Neuronal stem cell (in vitro differentiated cells): ENCODE results near the gene GOLGA6D. TPM values are rescaled to one million over a fixed set of nuclear protein-coding genes. Genes with fewer than 3 reads are reported as not detected.
"Not testable (repeated sequence)": the region's sequence is repeated elsewhere in the genome, so short reads cannot be mapped to it uniquely, and the experiment has no call there.

ENCODE experiments used
- DNase-seq: peaks from one replicate; pipeline ENCODE4 v3.0.0-alpha.2; 2013; ENCODE audit warnings: low spot score
- H2AFZ ChIP-seq: one replicate; pipeline ENCODE4 v1.6.1; 2013; ENCODE audit warnings: mild to moderate bottlenecking, low read length, inconsistent platforms
- H2AK5ac ChIP-seq: 2 replicates; pipeline ENCODE4 v1.6.1; 2013; ENCODE audit warnings: low read depth, mild to moderate bottlenecking, inconsistent platforms, low read length, moderate library complexity, mixed read lengths
- H2BK120ac ChIP-seq: 2 replicates; pipeline ENCODE4 v1.6.1; 2013; ENCODE audit warnings: low read depth, mild to moderate bottlenecking, inconsistent platforms, low read length, moderate library complexity, mixed read lengths
- H2BK12ac ChIP-seq: one replicate; pipeline ENCODE4 v1.6.1; 2013; ENCODE audit warnings: low read length, inconsistent platforms
- H2BK15ac ChIP-seq: 2 replicates; pipeline ENCODE4 v1.6.1; 2013; ENCODE audit warnings: mild to moderate bottlenecking, low read length, inconsistent platforms, mixed read lengths
- H2BK5ac ChIP-seq: one replicate; pipeline ENCODE4 v1.6.1; 2013; ENCODE audit warnings: inconsistent platforms, mild to moderate bottlenecking, low read length, moderate library complexity
- H3K14ac ChIP-seq: one replicate; pipeline ENCODE4 v1.6.1; 2013; ENCODE audit warnings: low read length, inconsistent platforms
- H3K18ac ChIP-seq: 2 replicates; pipeline ENCODE4 v1.6.1; 2013; ENCODE audit warnings: low read length, inconsistent platforms
- H3K23ac ChIP-seq: 2 replicates; pipeline ENCODE4 v1.6.1; 2013; ENCODE audit warnings: low read depth, mild to moderate bottlenecking, mixed read lengths, low read length, inconsistent platforms; ENCODE audit not compliant: poor library complexity
- H3K27ac ChIP-seq: replicated peaks from 3 replicates; pipeline ENCODE4 v1.5.1; 2013; ENCODE audit warnings: low read length, inconsistent platforms
- H3K27me3 ChIP-seq, 3 experiments: 2 replicates each; pipeline ENCODE4 v1.6.1; 2013; ENCODE audit warnings: low read length in 3 of 3, mild to moderate bottlenecking in 2 of 3, inconsistent platforms in 1 of 3, low read depth in 1 of 3, mixed read lengths in 1 of 3, moderate library complexity in 1 of 3; ENCODE audit not compliant: control insufficient read depth in 3 of 3, insufficient read depth in 3 of 3
- H3K36me3 ChIP-seq, 2 donors: replicated peaks in 1 of 2; 2 replicates each; pipeline ENCODE4 v1.6.1; 2013; ENCODE audit warnings: low read length in 2 of 2; ENCODE audit not compliant: control insufficient read depth in 2 of 2, insufficient read depth in 2 of 2
- H3K4ac ChIP-seq: 2 replicates; pipeline ENCODE4 v1.6.1; 2013; ENCODE audit warnings: inconsistent platforms, mild to moderate bottlenecking, low read length, moderate library complexity
- H3K4me1 ChIP-seq, 2 donors: 1 replicate in 1 of 2; 2 replicates in 1 of 2; pipeline ENCODE4 v1.6.1; 2013; ENCODE audit warnings: low read length in 2 of 2, low read depth in 1 of 2; ENCODE audit not compliant: control insufficient read depth in 2 of 2, insufficient read depth in 1 of 2
- H3K4me2 ChIP-seq: one replicate; pipeline ENCODE4 v1.6.1; 2013; ENCODE audit warnings: mild to moderate bottlenecking, low read length, inconsistent platforms; ENCODE audit not compliant: insufficient read depth, poor library complexity, severe bottlenecking
- H3K4me3 ChIP-seq, 2 donors: 2 replicates each; pipeline ENCODE4 v1.5.1; 2013; ENCODE audit warnings: low read length in 2 of 2, mild to moderate bottlenecking in 2 of 2, inconsistent platforms in 1 of 2, moderate library complexity in 1 of 2
- H3K79me1 ChIP-seq: one replicate; pipeline ENCODE4 v1.6.1; 2013; ENCODE audit warnings: low read depth, mild to moderate bottlenecking, inconsistent platforms, low read length, moderate library complexity
- H3K9ac ChIP-seq: one replicate; pipeline ENCODE4 v1.6.1; 2013; ENCODE audit warnings: mild to moderate bottlenecking, low read depth, low read length, inconsistent platforms; ENCODE audit not compliant: poor library complexity
- H3K9me3 ChIP-seq, 2 donors: replicated peaks in 1 of 2; 2 replicates each; pipeline versions ENCODE3 to v1.6.1; 2013; ENCODE audit warnings: low read length in 2 of 2, mild to moderate bottlenecking in 2 of 2, inconsistent platforms in 1 of 2, low read depth in 1 of 2, mixed read lengths in 1 of 2, moderate library complexity in 1 of 2; ENCODE audit not compliant: control insufficient read depth in 2 of 2, insufficient read depth in 1 of 2
- H4K8ac ChIP-seq: one replicate; pipeline ENCODE4 v1.6.1; 2013; ENCODE audit warnings: low read depth, mild to moderate bottlenecking, inconsistent platforms, low read length, moderate library complexity
- H4K91ac ChIP-seq: one replicate; pipeline ENCODE4 v1.6.1; 2013; ENCODE audit warnings: low read length, low read depth, mild to moderate bottlenecking, inconsistent platforms; ENCODE audit not compliant: poor library complexity
- WGBS, 2 donors: extraction: QIAGEN DNeasy Blood & Tissue Kit; methylation state at CpG; one replicate each; pipeline ENCODE4 v1.1.7; 2013; ENCODE audit warnings: missing lambda C conversion rate in 2 of 2, mixed read lengths in 1 of 2; ENCODE audit not compliant: insufficient read length in 2 of 2, insufficient replicate concordance in 1 of 2; ENCODE audit errors: extremely low coverage in 2 of 2; 5-methylcytosine and 5-hydroxymethylcytosine counted together
- small RNA-seq: library from polyadenylated mRNA; stranded (forward); fragments of <200 nt; extraction: miRNeasy Mini kit (QIAGEN cat#:217004); gene quantifications from one replicate; pipeline ENCODE3, GENCODE V24; 2013; ENCODE audit not compliant: insufficient read depth

Gene GOLGA6D

DNA sequence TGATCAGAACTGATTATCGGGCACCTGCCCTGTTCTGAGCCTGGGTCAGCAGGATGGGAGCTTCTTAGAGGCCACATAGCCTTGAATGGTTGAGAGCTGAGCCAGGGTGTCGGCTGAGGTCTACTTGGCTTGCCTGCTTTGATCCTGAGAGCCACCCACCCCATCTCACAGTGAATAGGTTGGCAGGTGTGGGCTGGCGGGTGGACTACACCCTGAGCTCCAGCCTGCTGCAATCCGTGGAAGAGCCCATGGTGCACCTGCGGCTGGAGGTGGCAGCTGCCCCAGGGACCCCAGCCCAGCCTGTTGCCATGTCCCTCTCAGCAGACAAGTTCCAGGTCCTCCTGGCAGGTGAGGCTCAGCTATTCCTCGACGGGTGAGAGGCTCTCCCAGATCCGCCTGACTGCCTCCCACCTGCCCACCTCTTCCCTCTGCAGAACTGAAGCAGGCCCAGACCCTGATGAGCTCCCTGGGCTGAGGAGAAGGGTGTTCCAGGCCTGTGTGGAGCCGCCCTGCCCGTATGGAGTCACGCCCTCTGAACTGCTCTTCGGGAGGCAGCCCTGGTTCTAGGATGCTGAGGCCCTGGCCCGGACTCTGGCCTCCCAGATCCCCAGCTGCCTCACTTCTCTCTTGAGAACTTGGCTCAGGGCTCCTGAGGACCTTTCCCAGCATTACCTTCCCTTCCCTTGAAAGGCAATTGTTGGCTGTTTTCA, 57.1 kb downstream of the GOLGA6D start:
- Histone ChIP-seq H2BK15ac (no peak overlapping the region), H2BK5ac (no peak overlapping the region), H3K4me2 (no peak overlapping the region), H3K27me3 (no peaks in the 10 kb centered on the region), H3K23ac (no peak overlapping the region), H2AFZ (no peak overlapping the region), H3K9ac (no peak overlapping the region), H3K18ac (no peak overlapping the region), H3K79me1 (peaks cover 6% of the 10 kb centered on the region), H3K4ac (no peak overlapping the region), H4K8ac (no peak overlapping the region), H4K91ac (no peak overlapping the region), H3K36me3 (peaks cover 0 to 30% of the 10 kb centered on the region in 2 donors), H3K27ac (no peak overlapping the region), H3K9me3 (no peaks in the 10 kb centered on the region), H2AK5ac (no peak overlapping the region), H3K4me3 (no peak overlapping the region), H3K4me1 (peaks cover 4 to 5% of the 10 kb centered on the region in 2 donors), H2BK120ac (no peak overlapping the region), H3K14ac (no peak overlapping the region), H2BK12ac (no peak overlapping the region)
- no peak for DNase-seq
- WGBS, 2 donors = no CpG with 5 or more reads among the region's 13 CpGs

DNA sequence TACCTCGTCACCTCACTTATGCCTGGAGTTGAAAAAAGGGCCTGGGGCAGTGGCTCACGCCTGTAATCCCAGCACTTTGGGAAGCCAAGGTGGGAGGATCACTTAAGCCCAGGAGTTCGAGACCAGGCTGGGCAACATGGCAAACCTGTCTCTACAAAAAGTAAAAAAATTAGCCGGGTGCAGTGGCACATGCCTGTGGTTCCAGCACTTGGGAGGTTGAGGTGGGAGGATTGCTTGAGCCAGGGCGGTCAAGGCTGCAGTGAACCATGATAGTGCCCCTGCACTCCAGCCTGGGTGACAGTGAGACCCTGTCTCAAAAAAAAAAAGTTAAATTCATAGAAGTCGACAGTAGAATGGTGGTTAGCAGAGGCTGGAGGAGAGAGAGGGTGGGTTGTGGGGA, 59.6 kb downstream of the GOLGA6D start:
- Histone ChIP-seq H3K36me3 (peaks cover 0 to 30% of the 10 kb centered on the region in 2 donors), H3K79me1 (no peaks in the 10 kb centered on the region), H3K4me1 (no peaks in the 10 kb centered on the region), H3K18ac (no peak overlapping the region), H2AK5ac (no peak overlapping the region), H3K9me3 (no peaks in the 10 kb centered on the region), H4K8ac (no peak overlapping the region), H4K91ac (no peak overlapping the region), H3K14ac (no peak overlapping the region), H3K4ac (no peak overlapping the region), H2BK5ac (no peak overlapping the region), H2AFZ (no peak overlapping the region), H2BK120ac (no peak overlapping the region), H2BK15ac (no peak overlapping the region), H3K23ac (no peak overlapping the region), H3K4me2 (no peak overlapping the region), H2BK12ac (no peak overlapping the region), H3K4me3 (no peak overlapping the region), H3K9ac (no peak overlapping the region), H3K27ac (no peak overlapping the region), H3K27me3 (peaks cover 0 to 7% (median 0%) of the 10 kb centered on the region in 3 experiments)
- no CpG with 5 or more reads among the region's 6 CpGs for WGBS, 2 donors
- DNase-seq = no peak

DNA sequence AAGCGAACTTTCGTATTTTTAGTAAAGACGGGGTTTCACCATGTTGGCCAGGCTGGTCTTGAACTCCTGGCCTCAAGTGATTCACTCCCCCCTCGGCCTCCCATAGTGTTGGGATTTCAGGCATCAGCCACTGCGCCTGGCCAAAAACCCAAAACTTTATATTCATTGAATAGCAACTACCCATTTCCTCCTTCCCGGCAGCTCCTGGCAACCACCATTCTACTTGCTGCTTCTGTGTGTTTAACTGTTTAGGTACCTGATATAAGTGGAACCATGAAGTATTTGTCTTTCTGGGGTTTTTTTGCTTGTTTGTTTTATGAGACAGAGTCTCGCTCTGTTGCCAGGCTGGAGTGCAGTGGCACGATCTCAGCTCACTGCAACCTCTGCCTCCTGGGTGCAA, 61.3 kb downstream of the GOLGA6D start:
- H4K91ac ChIP-seq, H3K4me1 ChIP-seq, H4K8ac ChIP-seq, H2BK12ac ChIP-seq, DNase-seq, H3K4me2 ChIP-seq, H2BK5ac ChIP-seq, H2BK15ac ChIP-seq, H3K79me1 ChIP-seq, H3K4ac ChIP-seq, H3K14ac ChIP-seq, H2AK5ac ChIP-seq, H3K27ac ChIP-seq, H3K4me3 ChIP-seq, H3K23ac ChIP-seq, H3K9ac ChIP-seq, H2AFZ ChIP-seq, H3K9me3 ChIP-seq, H3K18ac ChIP-seq, H2BK120ac ChIP-seq: not testable (repeated sequence)
- peaks cover 0 to 20% (median 0%) of the 10 kb centered on the region in 3 experiments for H3K27me3 ChIP-seq
- no CpG with 5 or more reads among the region's 8 CpGs for WGBS, 2 donors
- H3K36me3 ChIP-seq = peaks cover 0 to 23% of the 10 kb centered on the region in 2 donors

Small RNA genes lying within 50 kb of the gene (small RNA-seq; reads per million reads assigned to genes)
- gene AC068338.1 (not detected), gene RN7SL327P (not detected), gene RN7SL489P (not detected)
